OCI-M2 (cell line): ENCODE measurements around the gene ELF2.
A peak's percentile ranks its signal among the peaks of the same experiment; 100 is the strongest.
"Not testable (repeated sequence)": the region's sequence is repeated elsewhere in the genome, so short reads cannot be mapped to it uniquely, and the experiment has no call there.

Source experiments
- DNase-seq: peaks from one replicate; lab custom pipeline; 2025; ENCODE audit not compliant: unreplicated experiment; lab: John Stamatoyannopoulos, UW

ELF2 gene

GRCh38 chr4:139177049-139177868, at the start of gene ELF2:
TSS of gene ELF2 (minus strand) at chr4:139177218. CDS start at chr4:139137701, 39,517 bp downstream.
- DNase-seq = peak; percentile 30

- no peak for DNase-seq
These were observed 46.8 kb upstream of the ELF2 start for GRCh38 chr4:139223682-139224317.

GRCh38 chr4:139222215-139222614, 45.2 kb upstream of the ELF2 start:
- no peak for DNase-seq

- DNase-seq = no peak
These were observed 44.7 kb upstream of the ELF2 start for GRCh38 chr4:139221687-139222086.

GRCh38 chr4:139219450-139220055, 42.5 kb upstream of the ELF2 start:
- DNase-seq = no peak

- DNase-seq = no peak
These were observed 37.1 kb upstream of the ELF2 start for GRCh38 chr4:139214039-139214534.

GRCh38 chr4:139213633-139214032, 36.6 kb upstream of the ELF2 start:
- DNase-seq = not testable (repeated sequence)

- DNase-seq = no peak
These were observed 35.9 kb upstream of the ELF2 start for GRCh38 chr4:139212900-139213299.

GRCh38 chr4:139210486-139210885, 33.5 kb upstream of the ELF2 start:
- DNase-seq = no peak

GRCh38 chr4:139209470-139210063, 32.5 kb upstream of the ELF2 start:
- no peak for DNase-seq

GRCh38 chr4:139208404-139208945, 31.5 kb upstream of the ELF2 start:
- DNase-seq = no peak

GRCh38 chr4:139207873-139208403, 30.9 kb upstream of the ELF2 start:
- DNase-seq = no peak

- DNase-seq = no peak
These were observed 30.2 kb upstream of the ELF2 start for GRCh38 chr4:139207247-139207646.

- DNase-seq = no peak
These were observed 26.0 kb upstream of the ELF2 start for GRCh38 chr4:139202991-139203390.

- DNase-seq = no peak
These were observed 23.5 kb upstream of the ELF2 start for GRCh38 chr4:139200506-139200905.

GRCh38 chr4:139200102-139200501, 23.1 kb upstream of the ELF2 start:
- no peak for DNase-seq

GRCh38 chr4:139197214-139197613, 20.2 kb upstream of the ELF2 start:
- DNase-seq = not testable (repeated sequence)

GRCh38 chr4:139196462-139196861, 19.4 kb upstream of the ELF2 start:
- DNase-seq = no peak

GRCh38 chr4:139191373-139191772, 14.4 kb upstream of the ELF2 start:
- DNase-seq = no peak

- DNase-seq = no peak
These were observed 13.0 kb upstream of the ELF2 start for GRCh38 chr4:139189972-139190371.

GRCh38 chr4:139189417-139189749, 12.4 kb upstream of the ELF2 start:
- DNase-seq = no peak
